Panc1 (cell line): ENCODE results near the gene IKZF3. TPM values are rescaled to one million over a fixed set of nuclear protein-coding genes. Genes with fewer than 3 reads are reported as not detected.

Source experiments
- ATAC-seq: fragments of 200-7000 bp; cut with Tn5 transposase; 2 replicates; pipeline ENCODE4 v1.9.1; 2020; ENCODE audit warnings: mild to moderate bottlenecking, moderate library complexity
- BruUV-seq: library from RNA; stranded (reverse); fragments of 400-500 nt; replicated peaks from 2 replicates; lab custom pipeline; 2021; lab: Mats Ljungman, UMichigan
- CTCF ChIA-PET: fragments of 300-600 bp; sonication (Branson Sonifier 250); formaldehyde crosslinking; loops from one replicate; lab custom pipeline; 2022; ENCODE audit warnings: antibody characterized with exemption; lab: Charles Lee
- POLR2A ChIA-PET: fragments of 300-600 bp; sonication (Branson Sonifier 250); formaldehyde crosslinking; loops from one replicate; lab custom pipeline; 2022; ENCODE audit warnings: antibody characterized with exemption; lab: Charles Lee
- DNase-seq: peaks from one replicate; pipeline ENCODE4 v3.0.0-alpha.2; 2010; ENCODE audit warnings: low read depth, low spot score
- H3K27ac ChIP-seq: 2 replicates; pipeline ENCODE4 v1.5.1; 2011; ENCODE audit warnings: mild to moderate bottlenecking, low read length, inconsistent platforms
- H3K27me3 ChIP-seq: fragments of 200-500 bp; sonication (Bioruptor generic); 2 replicates; pipeline ENCODE4 v1.6.0; 2014; ENCODE audit warnings: low read length, inconsistent platforms; ENCODE audit not compliant: control insufficient read depth, insufficient read depth
- H3K36me3 ChIP-seq: fragments of 200-500 bp; sonication (Bioruptor generic); 2 replicates; pipeline ENCODE4 v1.5.1; 2014; ENCODE audit warnings: inconsistent platforms, mild to moderate bottlenecking, low read length, moderate library complexity; ENCODE audit not compliant: control insufficient read depth, insufficient read depth
- H3K4me1 ChIP-seq: 2 replicates; pipeline ENCODE4 v1.5.1; 2011; ENCODE audit warnings: inconsistent platforms, mild to moderate bottlenecking, low read length, moderate library complexity; ENCODE audit not compliant: control insufficient read depth, insufficient read depth
- H3K4me3 ChIP-seq, 2 experiments: 2 replicates each; pipeline ENCODE4 v1.5.1; 2011 to 2012; ENCODE audit warnings: low read depth in 2 of 2, low read length in 2 of 2, mild to moderate bottlenecking in 2 of 2, inconsistent platforms in 1 of 2, moderate library complexity in 1 of 2
- H3K9me3 ChIP-seq: fragments of 200-500 bp; sonication (Bioruptor generic); 2 replicates; pipeline ENCODE4 v1.5.1; 2014; ENCODE audit warnings: low read depth, mild to moderate bottlenecking, inconsistent platforms, low read length, moderate library complexity; ENCODE audit not compliant: control insufficient read depth, insufficient read depth
- POLR2AphosphoS5 ChIP-seq: IDR thresholded peaks from 2 replicates; pipeline ENCODE4 v1.6.1; 2012; ENCODE audit warnings: mild to moderate bottlenecking, low read depth, low read length, moderate library complexity
- SIN3A ChIP-seq: IDR thresholded peaks from 2 replicates; pipeline ENCODE4 v1.6.1; 2012; ENCODE audit warnings: low read depth, mild to moderate bottlenecking, low read length, moderate library complexity, borderline replicate concordance; ENCODE audit not compliant: insufficient read depth
- TCF7L2 ChIP-seq: IDR thresholded peaks from 2 replicates; pipeline ENCODE4 v1.6.1; 2011; ENCODE audit warnings: mild to moderate bottlenecking, low read depth, low read length, inconsistent platforms
- in situ Hi-C: cut with HindIII; loops from 2 replicates; pipeline ENCODE4 v1.10.0; 2016; ENCODE audit warnings: low sequenced_read_pairs, low pct_unique_long_range_greater_than_20kb
- intact Hi-C: fragments of 100-400 bp; cut with micrococcal nuclease; formaldehyde crosslinking; loops from one replicate; pipeline ENCODE4 v1.10.0; 2022; ENCODE audit not compliant: unreplicated experiment
- total RNA-seq: library from RNA; stranded (reverse); gene quantifications from one replicate; pipeline ENCODE4 v1.2.1, GENCODE V29; 2021; ENCODE audit not compliant: unreplicated experiment
- TF ChIP-seq, protein P1 (sequence below), 2 experiments: IDR thresholded peaks; 2 replicates each; pipeline ENCODE4 v1.6.1; 2011 to 2012; ENCODE audit warnings: low read depth in 2 of 2, control low read depth in 1 of 2, low read length in 1 of 2, mild to moderate bottlenecking in 1 of 2, moderate library complexity in 1 of 2; ENCODE audit not compliant: insufficient read depth in 1 of 2
- TF ChIP-seq, protein P2 (sequence below): fragments of 450-650 bp; IDR thresholded peaks from 2 replicates; pipeline ENCODE4 v1.5.1; 2017; ENCODE audit warnings: mild to moderate bottlenecking

The IKZF3 gene
- total RNA-seq, 1 experiment from 2014 or later: 0.59 TPM

DNA sequence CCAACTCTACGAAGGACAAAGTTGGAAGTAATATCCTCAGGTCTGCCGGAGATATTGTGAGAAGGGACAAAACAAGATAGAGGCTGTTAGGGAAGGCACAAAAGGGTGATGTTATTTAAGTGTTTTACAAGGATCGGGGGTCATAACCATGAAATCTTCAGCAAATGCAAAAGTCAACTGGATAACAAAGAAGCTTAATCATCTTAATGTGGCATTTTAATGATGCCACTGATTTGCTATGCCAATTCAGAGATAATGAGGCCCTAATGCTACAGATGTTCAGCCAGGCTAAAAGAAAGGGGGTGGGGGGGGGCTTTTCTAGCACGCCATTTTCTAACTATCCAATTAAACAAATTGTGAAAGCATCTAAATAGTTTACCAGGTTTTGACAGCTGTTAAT is 63.1 kb downstream of the IKZF3 start:
- no peak for TF ChIP-seq SIN3A
- TF ChIP-seq, protein P1, sequence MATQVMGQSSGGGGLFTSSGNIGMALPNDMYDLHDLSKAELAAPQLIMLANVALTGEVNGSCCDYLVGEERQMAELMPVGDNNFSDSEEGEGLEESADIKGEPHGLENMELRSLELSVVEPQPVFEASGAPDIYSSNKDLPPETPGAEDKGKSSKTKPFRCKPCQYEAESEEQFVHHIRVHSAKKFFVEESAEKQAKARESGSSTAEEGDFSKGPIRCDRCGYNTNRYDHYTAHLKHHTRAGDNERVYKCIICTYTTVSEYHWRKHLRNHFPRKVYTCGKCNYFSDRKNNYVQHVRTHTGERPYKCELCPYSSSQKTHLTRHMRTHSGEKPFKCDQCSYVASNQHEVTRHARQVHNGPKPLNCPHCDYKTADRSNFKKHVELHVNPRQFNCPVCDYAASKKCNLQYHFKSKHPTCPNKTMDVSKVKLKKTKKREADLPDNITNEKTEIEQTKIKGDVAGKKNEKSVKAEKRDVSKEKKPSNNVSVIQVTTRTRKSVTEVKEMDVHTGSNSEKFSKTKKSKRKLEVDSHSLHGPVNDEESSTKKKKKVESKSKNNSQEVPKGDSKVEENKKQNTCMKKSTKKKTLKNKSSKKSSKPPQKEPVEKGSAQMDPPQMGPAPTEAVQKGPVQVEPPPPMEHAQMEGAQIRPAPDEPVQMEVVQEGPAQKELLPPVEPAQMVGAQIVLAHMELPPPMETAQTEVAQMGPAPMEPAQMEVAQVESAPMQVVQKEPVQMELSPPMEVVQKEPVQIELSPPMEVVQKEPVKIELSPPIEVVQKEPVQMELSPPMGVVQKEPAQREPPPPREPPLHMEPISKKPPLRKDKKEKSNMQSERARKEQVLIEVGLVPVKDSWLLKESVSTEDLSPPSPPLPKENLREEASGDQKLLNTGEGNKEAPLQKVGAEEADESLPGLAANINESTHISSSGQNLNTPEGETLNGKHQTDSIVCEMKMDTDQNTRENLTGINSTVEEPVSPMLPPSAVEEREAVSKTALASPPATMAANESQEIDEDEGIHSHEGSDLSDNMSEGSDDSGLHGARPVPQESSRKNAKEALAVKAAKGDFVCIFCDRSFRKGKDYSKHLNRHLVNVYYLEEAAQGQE (IDR thresholded peaks at IDR 0.05; ENCODE audit: insufficient read depth in 1 of 2, low read depth in 2 of 2, low read length in 1 of 2): no peak
- peaks cover 14% of the 10 kb centered on the region; the same call in 1 of the 2 replicates for H3K27me3 ChIP-seq
- H3K4me1 ChIP-seq: no peaks in the 10 kb centered on the region
- H3K9me3 ChIP-seq: no peaks in the 10 kb centered on the region
- no TSS peak for BruUV-seq
- POLR2A ChIA-PET: no interaction called here
- H3K4me3 ChIP-seq: no peak overlapping the region
- intact Hi-C loops (no loop called here), in situ Hi-C loops (no loop called here)
- ATAC-seq (no peak), DNase-seq (no peak)
- CTCF ChIA-PET: no interaction called here
- no peak overlapping the region for H3K27ac ChIP-seq
- no peaks in the 10 kb centered on the region for H3K36me3 ChIP-seq

DNA sequence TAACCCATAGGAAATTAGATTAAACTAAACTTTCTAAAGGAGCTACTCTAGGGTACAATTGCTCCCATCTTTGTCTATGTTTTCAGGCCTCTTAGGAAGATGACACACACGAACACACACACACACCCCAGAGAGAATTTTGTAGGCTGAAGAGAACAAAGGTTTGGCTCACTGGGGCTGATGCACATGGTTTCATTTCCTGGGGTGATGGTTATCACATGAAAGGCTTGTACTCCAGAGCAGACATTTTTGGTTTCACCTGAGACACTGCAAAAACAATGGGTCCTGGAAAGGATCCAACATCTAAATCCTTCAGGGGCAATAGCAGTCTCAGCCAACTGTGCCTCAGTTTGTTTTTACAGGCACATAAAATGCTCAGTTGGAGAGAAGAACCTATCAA is 63.6 kb downstream of the IKZF3 start:
- Histone ChIP-seq H3K9me3 (no peaks in the 10 kb centered on the region), H3K27ac (no peak overlapping the region), H3K4me1 (no peaks in the 10 kb centered on the region), H3K4me3 (no peak overlapping the region), H3K27me3 (peaks cover 9% of the 10 kb centered on the region; the same call in 1 of the 2 replicates), H3K36me3 (no peaks in the 10 kb centered on the region)
- ChIA-PET POLR2A (no interaction called here), CTCF (no interaction called here)
- DNase-seq: no peak
- no peak for ATAC-seq
- in situ Hi-C loops: no loop called here
- TF ChIP-seq POLR2AphosphoS5 (no peak), TCF7L2 (no peak), SIN3A (no peak)
- TF ChIP-seq, protein P1 (IDR thresholded peaks at IDR 0.05; ENCODE audit: insufficient read depth in 1 of 2, low read depth in 2 of 2, low read length in 1 of 2): no peak
- BruUV-seq: no TSS peak
- intact Hi-C loops: no loop called here

DNA sequence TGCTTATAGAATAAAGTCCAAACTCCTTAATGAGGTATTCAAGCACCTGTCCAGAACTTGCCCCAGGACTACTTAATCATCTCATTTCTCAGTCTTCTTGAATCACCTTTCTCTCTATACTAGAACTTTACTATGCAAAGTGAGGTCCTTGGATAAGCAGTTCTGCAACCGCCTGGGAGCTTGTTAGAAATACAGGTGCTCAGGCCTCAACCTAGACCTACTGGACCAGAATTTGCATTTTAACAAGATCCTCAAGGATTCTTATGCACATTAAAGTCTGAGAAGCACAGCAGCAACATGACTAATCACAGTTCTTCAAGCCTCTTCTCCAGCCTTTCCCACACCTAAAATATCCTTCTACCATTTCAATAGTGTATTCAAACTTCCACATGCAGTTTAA is 64.7 kb downstream of the IKZF3 start:
- ChIA-PET POLR2A (no interaction called here), CTCF (no interaction called here)
- ATAC-seq: no peak
- no TSS peak for BruUV-seq
- in situ Hi-C loops (no loop called here), intact Hi-C loops (no loop called here)
- H3K9me3 ChIP-seq: no peaks in the 10 kb centered on the region
- no peaks in the 10 kb centered on the region for H3K4me1 ChIP-seq
- no peak for TF ChIP-seq TCF7L2
- TF ChIP-seq, protein P2, sequence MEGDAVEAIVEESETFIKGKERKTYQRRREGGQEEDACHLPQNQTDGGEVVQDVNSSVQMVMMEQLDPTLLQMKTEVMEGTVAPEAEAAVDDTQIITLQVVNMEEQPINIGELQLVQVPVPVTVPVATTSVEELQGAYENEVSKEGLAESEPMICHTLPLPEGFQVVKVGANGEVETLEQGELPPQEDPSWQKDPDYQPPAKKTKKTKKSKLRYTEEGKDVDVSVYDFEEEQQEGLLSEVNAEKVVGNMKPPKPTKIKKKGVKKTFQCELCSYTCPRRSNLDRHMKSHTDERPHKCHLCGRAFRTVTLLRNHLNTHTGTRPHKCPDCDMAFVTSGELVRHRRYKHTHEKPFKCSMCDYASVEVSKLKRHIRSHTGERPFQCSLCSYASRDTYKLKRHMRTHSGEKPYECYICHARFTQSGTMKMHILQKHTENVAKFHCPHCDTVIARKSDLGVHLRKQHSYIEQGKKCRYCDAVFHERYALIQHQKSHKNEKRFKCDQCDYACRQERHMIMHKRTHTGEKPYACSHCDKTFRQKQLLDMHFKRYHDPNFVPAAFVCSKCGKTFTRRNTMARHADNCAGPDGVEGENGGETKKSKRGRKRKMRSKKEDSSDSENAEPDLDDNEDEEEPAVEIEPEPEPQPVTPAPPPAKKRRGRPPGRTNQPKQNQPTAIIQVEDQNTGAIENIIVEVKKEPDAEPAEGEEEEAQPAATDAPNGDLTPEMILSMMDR: no peak
- no peaks in the 10 kb centered on the region for H3K36me3 ChIP-seq
- no peak for DNase-seq
- no peak overlapping the region for H3K4me3 ChIP-seq
- H3K27ac ChIP-seq: no peak overlapping the region
- peaks cover 8% of the 10 kb centered on the region; the same call in 1 of the 2 replicates for H3K27me3 ChIP-seq
